Lung (tissue), 12 donors: ENCODE measurements around the gene ZFR2. TPM values are rescaled to one million over a fixed set of nuclear protein-coding genes. Genes with fewer than 3 reads are reported as not detected.

ENCODE experiments used
- ATAC-seq: fragments of 200-7000 bp; cut with Tn5 transposase; one replicate; pipeline ENCODE4 v1.9.1; 2020; ENCODE audit warnings: moderate number of reproducible peaks; ENCODE audit not compliant: insufficient read depth, low FRiP score
- DNase-seq, 3 donors: peaks; one replicate each; pipeline ENCODE4 v3.0.0-alpha.2; 2013 to 2017
- H3K27ac ChIP-seq, 2 donors: one replicate each; pipeline ENCODE4 v1.5.1; 2013; ENCODE audit warnings: mild to moderate bottlenecking in 2 of 2, moderate library complexity in 2 of 2, control low read depth in 1 of 2, inconsistent platforms in 1 of 2, low read depth in 1 of 2, low read length in 1 of 2
- H3K27me3 ChIP-seq, 3 donors: one replicate each; pipeline ENCODE4 v1.5.1; 2013; ENCODE audit warnings: low read length in 2 of 3; ENCODE audit not compliant: control insufficient read depth in 3 of 3, insufficient read depth in 3 of 3
- H3K36me3 ChIP-seq, 4 donors: one replicate each; pipeline ENCODE4 v1.5.1; 2013; ENCODE audit warnings: low read length in 4 of 4, mild to moderate bottlenecking in 1 of 4, moderate library complexity in 1 of 4; ENCODE audit not compliant: control insufficient read depth in 4 of 4, insufficient read depth in 4 of 4
- H3K4me1 ChIP-seq, 5 donors: one replicate each; pipeline ENCODE4 v1.5.1; 2013; ENCODE audit warnings: low read length in 5 of 5, mild to moderate bottlenecking in 2 of 5, moderate library complexity in 1 of 5; ENCODE audit not compliant: control insufficient read depth in 5 of 5, insufficient read depth in 5 of 5
- H3K4me3 ChIP-seq: one replicate; pipeline ENCODE4 v1.5.1; 2013; ENCODE audit warnings: mild to moderate bottlenecking, control low read depth, moderate library complexity
- H3K9ac ChIP-seq, 2 donors: one replicate each; pipeline ENCODE4 v1.5.1; 2013; ENCODE audit warnings: low read length in 2 of 2, control low read depth in 1 of 2; ENCODE audit not compliant: insufficient read depth in 1 of 2
- H3K9me3 ChIP-seq, 4 donors: one replicate each; pipeline ENCODE4 v1.5.1; 2013; ENCODE audit warnings: low read length in 3 of 4, mild to moderate bottlenecking in 1 of 4, moderate library complexity in 1 of 4; ENCODE audit not compliant: control insufficient read depth in 4 of 4, insufficient read depth in 3 of 4
- CTCF ChIP-seq: IDR thresholded peaks from 2 replicates; pipeline ENCODE4 v1.5.1; 2012; ENCODE audit warnings: mild to moderate bottlenecking; ENCODE audit errors: control extremely low read depth, extremely low read depth
- WGBS, 2 donors: extraction: QIAGEN DNeasy Blood & Tissue Kit; methylation state at CpG; one replicate each; pipeline ENCODE4 v1.1.7; 2013; 5-methylcytosine and 5-hydroxymethylcytosine counted together
- polyA plus RNA-seq, 2 donors: library from polyadenylated mRNA; stranded (reverse); fragments of 200-250 nt; gene quantifications; one replicate each; pipeline ENCODE4 v1.2.1, GENCODE V29; 2013
- total RNA-seq, 2 donors: library from RNA; depleted of rRNA in 1 of 2; stranded (reverse); fragments of >200 nt in 1 of 2; gene quantifications; one replicate each; pipeline ENCODE4 v1.2.1, GENCODE V29; 2014 to 2021
- donor health status: control.
- donor health status: control.
- donor health status: Bipolar disorder and iron deficiency.
- donor health status: healthy.
- donor health status: DM: yes; HTN: yes; CAD: no.

ZFR2 gene
- total and polyA plus RNA-seq, 4 donors: 0.05 to 0.34 (median 0.19) TPM

- Histone ChIP-seq H3K27me3 (no peaks in the 10 kb centered on the region), H3K9me3 (peaks cover 0 to 3% (median 0%) of the 10 kb centered on the region in 4 donors), H3K36me3 (no peaks in the 10 kb centered on the region), H3K27ac (no peak overlapping the region), H3K4me3 (no peak overlapping the region), H3K9ac (no peak overlapping the region), H3K4me1 (no peaks in the 10 kb centered on the region)
- DNase-seq (no peak), ATAC-seq (no peak)
- TF ChIP-seq CTCF: no peak
- WGBS, 2 donors: 97% methylated on average over 17 of the region's 17 CpGs
Observed at GRCh38 chr19:3837332-3837731, 31.5 kb downstream of the ZFR2 start.

GRCh38 chr19:3836887-3837286 is 32.0 kb downstream of the ZFR2 start:
- Histone ChIP-seq H3K36me3 (no peaks in the 10 kb centered on the region), H3K4me1 (no peaks in the 10 kb centered on the region), H3K9me3 (peaks cover 0 to 3% (median 0%) of the 10 kb centered on the region in 4 donors), H3K27me3 (no peaks in the 10 kb centered on the region), H3K27ac (no peak overlapping the region), H3K9ac (no peak overlapping the region), H3K4me3 (no peak overlapping the region)
- whole genome bisulfite sequencing, 2 donors: 94 to 96% methylated on average over 6 of the region's 6 CpGs
- no peak for TF ChIP-seq CTCF
- DNase-seq (no peak), ATAC-seq (no peak)

GRCh38 chr19:3835055-3835435 is 33.8 kb downstream of the ZFR2 start:
- WGBS, 2 donors: 86 to 94% methylated on average over 9 of the region's 9 CpGs
- DNase-seq (no peak), ATAC-seq (no peak)
- peaks cover 0 to 5% (median 3%) of the 10 kb centered on the region in 3 donors for H3K27me3 ChIP-seq
- H3K4me3 ChIP-seq: no peak overlapping the region
- H3K9me3 ChIP-seq: peaks cover 0 to 5% (median 0%) of the 10 kb centered on the region in 4 donors
- H3K36me3 ChIP-seq: no peaks in the 10 kb centered on the region
- no peak overlapping the region for H3K27ac ChIP-seq
- TF ChIP-seq CTCF: no peak
- H3K9ac ChIP-seq: no peak overlapping the region
- peaks cover 0 to 2% (median 0%) of the 10 kb centered on the region in 5 donors for H3K4me1 ChIP-seq
